OCI-M2 (cell line): ENCODE results near the gene SMIM5.
A peak's percentile ranks its signal among the peaks of the same experiment; 100 is the strongest.

Source experiments
- DNase-seq: peaks from one replicate; lab custom pipeline; 2025; ENCODE audit not compliant: unreplicated experiment; lab: John Stamatoyannopoulos, UW

Gene SMIM5

DNA sequence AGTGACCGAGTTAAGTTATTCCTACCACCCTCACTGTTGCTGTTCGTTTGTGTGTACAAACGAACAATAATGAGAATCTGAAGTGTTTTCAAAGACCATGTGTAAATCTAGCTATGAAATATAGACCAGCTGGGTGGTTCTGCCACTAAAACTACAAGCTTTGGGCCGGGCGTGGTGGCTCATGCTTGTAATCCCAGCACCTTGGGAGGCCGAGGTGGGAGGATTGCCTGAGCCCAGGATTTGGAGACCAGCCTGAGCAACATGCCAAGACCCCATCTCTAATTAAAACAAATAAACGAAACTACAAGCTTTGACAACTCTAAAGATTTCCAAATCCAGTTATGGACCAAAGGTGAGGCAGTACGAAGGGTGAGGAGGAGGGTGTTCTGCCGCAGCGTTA lies 32.7 kb downstream of the SMIM5 start:
- DNase-seq, result no peak

DNA sequence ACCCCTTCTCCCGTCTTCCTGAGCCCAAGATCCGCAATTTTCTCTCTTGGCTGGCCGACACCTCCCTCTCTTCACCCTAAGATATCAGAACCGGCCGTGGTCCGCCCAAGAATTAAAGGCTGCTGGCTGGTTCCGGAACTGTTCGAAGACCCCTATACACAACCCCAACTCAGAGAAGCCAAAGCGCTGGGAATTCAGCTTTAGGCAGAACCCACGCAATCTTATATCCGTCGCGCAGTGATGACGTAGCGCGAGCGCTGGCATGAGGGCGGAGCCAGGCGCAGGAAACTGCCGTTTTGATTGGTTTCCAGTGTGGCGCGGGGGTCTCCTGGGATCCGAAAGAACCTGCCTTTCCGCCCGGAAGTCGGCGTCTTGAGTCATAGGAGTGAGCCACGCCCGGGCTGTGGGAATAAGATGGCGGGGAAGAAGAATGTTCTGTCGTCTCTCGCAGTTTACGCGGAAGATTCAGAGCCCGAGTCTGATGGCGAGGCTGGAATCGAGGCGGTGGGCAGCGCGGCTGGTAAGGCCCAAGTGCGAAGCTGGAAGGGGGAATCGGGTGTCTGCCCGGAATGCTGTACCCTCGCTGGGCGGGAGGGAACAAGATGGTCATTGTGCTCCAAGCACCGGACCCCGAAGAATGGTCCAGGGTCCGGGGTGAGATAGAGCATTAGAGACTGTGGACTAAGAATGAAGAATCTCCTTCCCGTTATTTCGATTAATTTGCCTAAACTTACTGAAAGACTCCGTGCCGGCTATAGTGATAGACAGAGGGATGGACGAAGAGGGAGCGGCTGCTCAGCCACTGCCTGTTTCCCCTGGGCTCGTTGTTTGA lies 33.9 kb downstream of the SMIM5 start, which contains the start of the genes RECQL5 and SAP30BP:
Gene RECQL5 (minus strand): TSS at position 196 of the 832 bp plus-strand sequence. CDS start 597 bp downstream, outside the sequence.
Gene SAP30BP (plus strand): TSS at position 380 of the 832 bp plus-strand sequence. CDS start 35 bp downstream, at position 415.
- peak; percentile 65 for DNase-seq

DNA sequence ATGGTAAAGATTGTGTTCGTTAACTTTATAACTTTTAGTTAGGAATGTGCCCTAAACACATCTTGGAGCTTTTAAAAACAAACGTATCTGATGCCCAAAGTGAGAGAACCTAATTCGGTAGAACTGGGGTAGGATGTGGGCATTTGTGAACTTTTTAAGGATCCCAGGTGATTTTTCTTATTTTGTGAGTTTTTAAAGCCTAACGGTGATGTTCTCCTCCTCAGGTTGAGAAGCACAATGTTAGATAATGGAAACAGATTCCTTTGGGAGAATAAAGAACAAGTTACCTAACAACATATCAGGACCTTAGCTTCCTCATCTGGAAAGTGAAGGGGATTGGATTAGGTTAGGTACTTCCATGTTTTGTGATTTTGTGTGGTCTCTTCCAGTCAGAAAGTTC lies 34.6 kb downstream of the SMIM5 start:
- DNase-seq, result no peak

DNA sequence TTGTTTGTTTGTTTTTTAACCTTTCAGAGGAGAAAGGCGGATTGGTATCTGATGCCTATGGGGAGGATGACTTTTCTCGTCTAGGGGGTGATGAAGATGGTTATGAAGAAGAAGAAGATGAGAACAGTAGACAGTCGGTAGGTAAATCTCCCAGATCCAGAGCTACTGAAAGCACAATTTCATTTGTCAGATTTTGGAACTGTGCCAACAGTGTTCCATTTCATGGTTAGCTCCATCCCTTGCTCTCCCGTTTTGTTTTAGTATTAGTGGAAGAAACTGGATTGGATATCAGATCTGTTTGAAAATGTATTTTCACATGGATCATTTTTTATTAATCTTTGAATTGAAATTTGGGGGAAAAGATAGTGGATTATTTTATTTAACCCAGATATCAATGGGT lies 35.3 kb downstream of the SMIM5 start:
- DNase-seq, result no peak

DNA sequence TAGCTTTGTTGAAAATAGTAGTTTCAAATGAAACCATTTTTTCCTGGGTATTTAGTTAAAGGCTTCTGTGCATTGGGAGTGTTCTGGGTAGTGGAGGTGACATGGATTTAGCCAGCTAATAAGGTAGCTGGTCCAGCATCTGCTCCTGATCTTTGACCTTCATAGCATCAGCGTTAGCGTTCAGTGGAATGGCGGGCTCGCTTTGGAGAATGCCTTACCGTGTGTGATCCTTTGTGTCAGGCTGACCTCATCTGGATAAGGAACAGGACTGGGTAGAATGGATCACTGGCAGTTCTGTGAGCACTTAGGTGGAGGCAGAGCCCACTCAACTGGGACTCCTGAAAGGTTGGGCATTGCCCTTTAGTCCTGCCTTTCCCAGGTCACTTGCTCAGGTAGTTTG lies 37.6 kb downstream of the SMIM5 start:
- DNase-seq, result no peak

DNA sequence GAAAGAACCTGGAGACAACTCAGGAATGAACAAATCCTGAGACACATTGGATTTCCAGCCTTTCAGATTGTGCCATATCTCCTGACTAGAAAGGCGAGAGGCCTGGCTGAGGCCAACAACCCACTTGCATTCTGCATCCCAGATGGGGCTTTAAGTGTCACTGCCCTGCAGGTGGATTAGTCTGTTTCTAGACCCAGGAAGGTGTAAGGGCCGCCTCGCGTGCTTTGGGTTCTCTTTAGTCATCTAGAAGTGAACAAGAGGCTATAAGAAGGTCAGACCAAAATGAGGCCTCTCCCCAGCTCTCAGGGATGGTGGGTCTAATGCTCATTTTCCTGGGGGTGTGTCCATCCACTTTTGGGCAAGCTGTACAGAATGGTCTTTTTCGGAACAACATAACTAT lies 38.8 kb downstream of the SMIM5 start:
- DNase-seq, result no peak

DNA sequence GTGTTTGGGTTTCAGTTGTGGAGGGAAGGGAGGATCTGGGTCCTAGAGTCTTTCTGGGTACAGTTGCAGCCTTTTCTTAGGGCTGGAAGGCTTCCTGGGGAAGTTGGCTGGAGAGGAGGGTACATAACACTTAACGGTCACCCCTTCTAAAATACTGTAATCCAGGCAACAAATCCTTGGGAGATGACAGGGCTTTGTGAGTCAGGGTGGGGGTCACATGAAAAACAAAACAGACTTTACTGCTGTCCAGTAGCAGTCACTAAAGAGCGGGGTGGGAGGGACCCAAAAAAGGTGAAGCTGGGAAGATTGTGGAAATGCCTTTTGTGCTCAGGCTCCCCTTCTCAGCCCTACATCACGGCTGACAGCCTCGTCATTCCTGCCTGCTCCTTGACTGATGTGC lies 40.3 kb downstream of the SMIM5 start:
- no peak for DNase-seq

DNA sequence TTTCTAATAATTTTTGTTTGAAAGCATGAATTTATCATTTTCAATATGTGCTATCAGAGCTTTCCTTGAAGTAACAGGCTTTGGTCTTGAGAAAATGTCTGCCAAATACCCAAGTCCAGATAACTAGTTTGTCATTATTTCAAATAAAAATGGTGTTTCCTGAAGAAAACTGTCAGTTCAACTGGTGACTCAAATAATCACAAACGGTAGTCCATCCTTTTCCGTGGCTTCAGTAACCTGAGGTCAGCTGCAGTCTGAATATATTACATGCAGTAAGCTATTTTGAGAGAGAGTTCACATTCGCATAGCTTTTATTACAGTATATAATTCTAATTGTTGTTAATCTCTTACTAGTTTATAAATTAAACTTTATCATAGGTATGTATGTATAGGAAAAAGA lies 43.2 kb downstream of the SMIM5 start:
- DNase-seq, result no peak

DNA sequence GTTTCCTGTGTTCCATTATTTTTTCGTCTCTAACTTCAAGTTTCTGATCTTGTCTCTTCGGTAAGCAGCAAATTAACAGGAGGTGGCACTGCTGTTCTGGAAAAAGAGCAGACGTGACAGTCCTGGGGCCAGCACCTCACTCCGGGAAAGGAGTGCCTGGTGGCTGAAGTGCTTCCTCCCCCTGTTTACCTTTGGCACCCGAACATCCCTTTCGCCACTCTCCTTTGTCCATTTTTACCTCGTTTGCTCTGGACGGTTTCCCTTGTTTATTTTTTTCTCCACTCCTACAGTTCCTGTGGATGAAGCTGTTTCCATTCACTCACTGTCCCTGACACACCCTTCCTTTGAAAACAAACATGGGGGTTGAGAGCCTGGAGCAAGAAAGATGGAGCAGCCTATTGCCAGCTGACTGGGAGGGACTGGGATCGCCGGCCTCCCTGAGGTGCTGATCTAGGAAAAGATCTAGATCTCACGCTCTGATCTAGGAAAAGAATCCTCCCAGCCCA lies 46.5 kb downstream of the SMIM5 start:
- DNase-seq, result no peak

DNA sequence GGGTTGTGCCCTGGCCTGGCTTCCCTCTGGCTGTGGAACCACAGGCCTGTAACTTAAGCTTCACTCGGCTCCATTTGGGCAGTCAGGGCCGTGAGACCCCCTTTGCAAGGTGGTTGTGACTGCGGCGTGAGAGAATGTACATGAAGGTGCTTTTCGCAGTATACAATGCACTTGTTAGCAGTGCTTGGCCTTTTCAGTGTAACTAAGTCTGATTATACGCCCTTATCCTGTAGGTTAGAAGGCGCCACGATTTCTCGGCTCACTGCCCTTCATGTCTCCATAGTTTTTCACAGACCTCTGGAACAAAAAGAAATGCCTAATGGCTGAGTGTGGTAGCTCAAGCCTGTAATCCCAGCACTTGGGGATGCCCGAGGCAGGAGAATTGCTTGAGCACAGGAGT lies 47.2 kb downstream of the SMIM5 start:
- no peak for DNase-seq

DNA sequence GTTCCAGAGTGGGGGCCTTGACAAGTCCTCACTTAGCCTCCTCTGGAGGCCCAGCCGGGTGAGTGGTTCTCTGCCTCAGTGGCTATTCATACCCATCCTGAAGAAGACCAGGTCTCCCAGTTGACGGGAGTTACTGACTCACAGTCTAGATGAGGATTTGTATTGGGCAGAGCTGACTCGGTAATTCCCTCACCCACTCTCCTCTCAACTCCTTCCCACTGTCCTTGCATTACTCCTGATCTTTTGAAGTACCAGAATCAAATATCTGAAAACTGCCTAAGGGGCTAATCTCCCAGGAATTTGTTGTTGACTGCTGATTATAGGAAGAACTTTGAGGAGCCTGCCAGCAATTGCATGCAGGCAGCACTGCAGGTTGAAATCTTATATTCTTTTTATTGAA lies 48.1 kb downstream of the SMIM5 start:
- DNase-seq, result no peak

DNA sequence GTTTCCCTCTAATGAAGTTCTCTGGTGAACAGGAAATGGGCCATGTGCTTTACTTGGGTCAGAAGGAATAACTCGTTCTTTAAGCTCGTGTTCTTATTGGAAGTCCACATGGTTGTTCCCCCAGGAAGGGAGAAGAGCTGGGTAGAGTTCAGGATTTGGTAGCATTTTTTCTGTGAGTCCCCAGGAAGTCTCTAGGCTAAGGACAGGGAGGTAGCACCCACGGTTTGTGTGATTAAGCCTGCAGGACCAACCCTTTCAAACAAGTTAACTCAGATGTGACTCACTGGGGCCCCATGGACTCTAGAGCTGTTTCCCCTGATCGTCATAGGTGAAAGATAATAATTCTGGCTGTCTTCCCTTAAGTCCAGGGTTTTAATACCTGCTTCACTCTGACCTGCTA lies 50.3 kb downstream of the SMIM5 start:
- DNase-seq, result no peak

DNA sequence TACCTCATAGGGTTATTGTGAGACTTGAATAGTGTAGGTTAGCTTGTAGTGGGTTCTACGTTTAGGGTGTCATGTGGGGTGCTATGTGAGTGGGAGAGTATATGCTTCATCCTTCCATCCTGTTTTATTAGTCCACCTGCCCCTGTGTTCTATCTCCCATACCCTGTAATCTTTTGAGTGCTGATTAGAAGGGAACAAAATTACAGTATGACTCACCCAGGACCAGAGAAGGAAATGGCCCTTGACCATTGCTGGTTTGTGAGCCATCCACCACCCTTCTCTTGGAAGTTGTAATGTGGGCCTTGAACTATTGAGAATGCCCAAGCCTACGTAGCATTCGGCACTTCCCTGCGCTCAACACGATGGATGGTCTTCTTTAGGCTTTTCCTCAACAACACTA lies 51.0 kb downstream of the SMIM5 start:
- no peak for DNase-seq

DNA sequence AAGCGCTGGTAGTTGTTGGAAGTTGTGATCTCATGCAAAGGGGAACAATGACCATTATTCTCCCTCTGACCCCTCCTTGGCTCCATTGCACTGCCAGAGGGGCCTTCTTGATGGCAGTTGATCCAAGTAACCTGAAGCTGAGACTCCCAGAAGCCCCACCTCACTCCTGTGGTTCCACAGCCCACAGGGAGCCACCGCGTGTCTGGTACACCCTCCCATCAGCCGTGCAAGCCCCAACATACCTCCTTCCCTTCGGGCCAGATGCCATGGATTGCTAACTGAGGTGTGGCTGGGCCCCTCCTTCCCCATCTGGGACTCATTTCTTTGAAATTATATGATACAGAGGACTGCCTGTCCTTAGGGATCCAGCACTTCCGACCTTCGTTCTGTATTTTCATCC lies 51.7 kb downstream of the SMIM5 start:
- no peak for DNase-seq

DNA sequence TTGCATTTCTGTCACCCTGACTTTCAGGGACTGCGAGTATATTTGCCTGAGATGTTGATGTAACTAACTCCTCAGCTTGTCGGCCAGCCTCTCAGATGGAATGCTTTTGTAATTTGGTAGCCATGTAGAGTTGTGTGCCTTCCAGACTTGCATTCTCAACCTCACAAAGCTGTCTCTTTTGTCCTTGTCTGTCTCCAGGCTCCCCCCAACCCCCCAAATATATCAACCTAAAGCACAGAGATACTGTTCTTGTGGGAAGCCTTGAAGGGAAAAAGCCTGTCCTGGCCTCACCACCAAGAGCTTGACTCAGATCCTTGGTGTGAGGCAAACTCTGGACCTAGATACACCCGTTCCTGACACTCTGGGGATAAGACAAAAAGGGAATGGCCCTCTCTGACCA lies 52.3 kb downstream of the SMIM5 start:
- DNase-seq, result no peak

DNA sequence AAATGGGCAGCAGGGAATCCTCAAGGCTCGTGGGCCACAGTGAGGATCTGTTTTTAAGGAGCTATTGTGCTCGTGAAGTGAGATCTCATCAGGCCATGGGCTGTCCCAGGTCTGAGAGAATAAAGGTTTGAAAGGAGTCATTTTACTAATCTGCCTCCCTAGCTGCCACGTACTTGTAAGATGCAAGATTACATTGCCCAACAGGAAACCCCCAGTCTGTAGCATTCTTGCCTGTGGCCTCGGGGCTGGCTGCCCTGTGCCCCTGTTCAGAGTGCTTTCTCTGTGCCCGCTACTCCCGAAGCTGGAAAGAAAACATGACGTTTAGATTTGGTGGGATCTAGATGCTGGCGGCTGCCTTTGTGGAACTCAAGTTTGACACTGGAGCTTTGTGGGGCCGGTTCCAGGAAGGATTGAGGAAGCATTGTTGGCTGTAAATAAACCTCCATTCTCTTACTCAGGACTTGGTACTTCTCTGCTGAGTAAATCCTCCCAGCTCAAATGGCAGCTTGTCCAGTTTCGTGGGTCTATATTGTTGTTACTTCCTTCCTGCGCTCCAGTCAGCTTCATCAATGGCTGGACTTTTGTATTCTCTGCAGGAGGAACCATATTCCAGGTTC lies 55.1 kb downstream of the SMIM5 start:
- no peak for DNase-seq

DNA sequence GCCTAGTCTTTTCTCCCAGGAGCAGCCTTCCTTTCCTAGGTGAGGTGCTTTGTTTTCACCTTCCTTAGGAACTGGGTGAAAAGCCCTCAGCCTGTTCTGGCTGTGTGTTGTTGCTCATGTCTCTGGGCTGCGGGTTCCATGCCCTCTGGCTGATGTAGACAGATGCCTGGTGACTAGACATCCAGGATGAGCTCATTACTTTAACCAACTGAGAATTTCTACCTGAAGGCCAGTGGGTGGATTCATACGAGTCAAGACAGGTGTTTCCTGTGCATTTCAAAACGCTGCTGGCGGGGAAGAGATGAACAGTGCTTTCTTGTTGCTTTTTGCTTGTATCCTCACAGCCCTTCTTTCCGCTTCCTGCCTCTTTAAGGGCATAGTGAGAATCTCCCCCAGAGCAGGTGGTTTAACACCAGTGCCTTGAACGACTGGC lies 56.2 kb downstream of the SMIM5 start:
- no peak for DNase-seq
